Endometrium (tissue), 2 donors: ENCODE results near the gene KATNB1.
A peak's percentile ranks its signal among the peaks of the same experiment; 100 is the strongest.
"Not testable (repeated sequence)": the region's sequence is repeated elsewhere in the genome, so short reads cannot be mapped to it uniquely, and the experiment has no call there.

Experiments used
- FAIRE-seq: peaks from 2 replicates; lab custom pipeline; 2012; peaks lifted over from hg19 to GRCh38; lab: Jason Lieb, UNC
- donor health status: control.
- donor health status: control.

KATNB1 gene

DNA sequence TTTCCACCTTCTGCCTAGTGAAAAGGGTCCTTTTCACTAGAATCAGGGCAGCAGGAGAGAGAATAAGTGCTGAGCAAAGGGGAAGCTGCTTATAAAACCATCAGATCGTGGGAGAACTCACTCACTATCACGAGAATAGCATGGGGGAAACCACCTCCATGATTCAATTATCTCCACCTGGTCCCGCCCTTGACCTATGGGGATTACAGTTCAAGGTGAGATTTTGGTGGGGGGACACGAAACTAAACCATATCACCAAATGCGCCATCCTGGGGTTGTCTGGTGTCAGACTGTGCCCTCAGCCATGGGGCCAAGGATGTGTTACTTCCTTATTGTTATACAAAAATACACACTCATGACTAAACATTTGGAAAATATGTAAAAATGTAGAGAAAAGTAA is 10.4 kb upstream of the KATNB1 start:
- FAIRE-seq = no peak

DNA sequence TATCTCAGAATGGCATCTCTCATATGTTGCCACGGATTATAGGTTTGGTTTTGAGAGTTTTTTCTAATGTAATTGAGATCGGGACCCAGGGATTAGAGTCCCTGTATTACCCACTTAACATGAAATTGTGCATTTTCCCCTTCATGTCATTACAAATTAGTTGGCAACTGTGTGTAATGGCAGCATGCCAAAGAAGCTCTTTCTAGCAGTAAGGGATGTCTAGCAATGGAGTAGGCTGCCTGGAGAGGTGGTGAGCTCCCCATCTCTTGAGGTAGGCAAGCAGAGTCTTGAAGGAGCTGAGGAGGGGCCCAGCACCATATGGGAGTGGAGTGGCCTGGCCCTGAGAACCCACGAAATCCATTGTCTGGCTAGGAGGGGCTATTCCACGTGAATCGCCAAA is 10.0 kb upstream of the KATNB1 start:
- no peak for FAIRE-seq

DNA sequence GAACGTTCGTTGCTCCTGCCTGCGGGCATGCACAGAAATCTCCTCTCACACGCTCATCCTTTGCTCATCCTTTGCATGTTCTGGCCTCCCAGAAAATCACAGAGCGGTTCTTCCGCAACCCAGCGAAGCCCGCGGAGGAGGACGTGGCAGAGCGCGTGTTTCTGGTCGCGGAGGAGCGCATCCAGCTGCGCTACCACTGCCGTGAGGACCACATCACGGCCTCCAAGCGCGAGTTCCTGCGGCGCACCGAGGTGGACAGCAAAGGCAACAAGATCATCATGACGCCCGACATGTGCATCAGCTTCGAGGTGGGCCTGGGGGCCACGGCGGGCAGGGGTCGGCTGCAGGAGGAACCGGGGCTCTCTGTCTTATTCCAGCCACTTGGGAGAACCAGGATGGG is 9.6 kb upstream of the KATNB1 start:
- FAIRE-seq = no peak

- no peak for FAIRE-seq
Observed at GRCh38 chr16:57726433-57726947, 9.1 kb upstream of the KATNB1 start.

- FAIRE-seq = no peak
Observed at GRCh38 chr16:57727610-57728009, 8.0 kb upstream of the KATNB1 start.

DNA sequence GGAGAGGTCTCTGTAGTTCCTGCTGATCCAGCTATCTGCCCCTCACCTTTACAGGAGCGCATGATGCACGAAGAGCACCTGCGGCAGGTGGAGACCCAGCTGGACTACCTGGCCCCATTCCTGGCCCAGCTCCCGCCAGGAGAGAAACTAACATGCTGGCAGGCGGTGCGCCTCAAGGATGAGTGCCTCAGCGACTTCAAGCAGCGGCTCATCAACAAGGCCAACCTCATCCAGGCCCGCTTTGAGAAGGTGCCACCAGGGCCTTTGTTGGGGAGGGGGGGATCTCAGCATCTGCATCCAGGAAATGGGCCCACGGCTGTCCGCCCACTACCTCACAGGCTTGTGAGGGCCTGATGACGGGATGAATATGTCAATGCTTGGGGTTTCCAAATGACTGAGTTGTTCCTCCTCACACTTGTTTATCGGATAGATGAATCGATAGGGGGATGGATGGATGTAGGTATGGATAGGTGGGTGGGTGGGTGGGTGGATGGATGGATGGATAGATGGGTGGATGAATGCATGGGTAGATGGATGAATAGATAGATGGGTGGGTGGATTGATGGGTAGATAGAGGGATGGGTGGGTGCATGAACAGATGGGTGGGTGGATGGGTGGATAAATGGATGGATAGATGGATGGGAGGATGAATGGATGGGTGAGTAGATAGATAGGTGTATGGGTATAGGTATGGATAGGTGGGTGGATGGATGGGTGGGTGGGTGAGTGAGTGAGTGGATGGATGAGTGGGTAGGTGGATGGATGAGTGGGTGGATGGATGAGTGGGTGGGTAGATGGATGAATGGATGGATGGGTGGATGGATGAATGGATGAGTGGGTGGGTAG is 7.0 kb upstream of the KATNB1 start:
- FAIRE-seq = no peak

GRCh38 chr16:57729182-57729484 is 6.4 kb upstream of the KATNB1 start:
- FAIRE-seq = no peak

GRCh38 chr16:57729852-57730251 is 5.7 kb upstream of the KATNB1 start:
- not testable (repeated sequence) for FAIRE-seq

DNA sequence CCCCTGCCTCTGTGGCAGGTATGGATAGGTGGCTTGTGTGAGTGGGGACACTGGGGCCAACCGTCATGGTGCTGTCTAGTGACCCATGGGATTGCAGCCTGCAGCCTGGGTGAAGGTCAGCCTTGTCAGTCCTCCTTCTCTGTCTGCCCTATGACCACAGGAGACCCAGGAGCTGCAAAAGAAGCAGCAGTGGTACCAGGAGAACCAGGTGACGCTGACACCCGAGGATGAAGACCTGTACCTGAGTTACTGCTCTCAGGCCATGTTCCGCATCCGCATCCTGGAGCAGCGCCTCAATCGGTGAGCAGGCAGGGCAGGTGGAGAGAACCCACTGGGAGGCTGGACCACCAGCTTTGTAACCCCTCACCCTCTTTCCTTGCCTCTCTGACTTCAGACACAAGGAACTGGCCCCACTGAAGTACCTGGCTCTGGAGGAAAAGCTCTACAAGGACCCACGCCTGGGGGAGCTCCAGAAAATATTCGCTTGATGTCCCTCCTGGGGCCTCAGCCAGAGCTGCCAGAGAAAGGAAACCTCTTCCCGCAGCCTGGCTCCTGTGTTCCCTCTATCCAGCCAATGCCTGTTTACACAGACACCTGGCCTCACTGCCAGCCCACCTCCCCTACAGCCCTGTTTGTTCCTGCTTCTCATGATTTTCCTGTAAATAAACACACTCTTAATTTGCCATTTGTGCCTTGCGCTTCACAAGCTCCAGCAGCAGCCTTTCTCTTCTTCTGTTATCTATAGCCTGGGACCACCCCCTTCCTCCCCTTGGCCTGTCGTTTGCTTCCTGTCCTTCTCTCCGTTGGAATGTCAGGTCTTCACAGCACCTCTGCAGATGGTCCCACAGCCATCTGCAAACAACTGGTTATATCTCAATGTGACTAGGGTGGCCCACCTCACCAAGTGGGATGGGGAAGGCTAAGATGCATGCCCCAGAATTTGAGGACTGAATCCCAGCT is 4.5 kb upstream of the KATNB1 start:
- FAIRE-seq = no peak

DNA sequence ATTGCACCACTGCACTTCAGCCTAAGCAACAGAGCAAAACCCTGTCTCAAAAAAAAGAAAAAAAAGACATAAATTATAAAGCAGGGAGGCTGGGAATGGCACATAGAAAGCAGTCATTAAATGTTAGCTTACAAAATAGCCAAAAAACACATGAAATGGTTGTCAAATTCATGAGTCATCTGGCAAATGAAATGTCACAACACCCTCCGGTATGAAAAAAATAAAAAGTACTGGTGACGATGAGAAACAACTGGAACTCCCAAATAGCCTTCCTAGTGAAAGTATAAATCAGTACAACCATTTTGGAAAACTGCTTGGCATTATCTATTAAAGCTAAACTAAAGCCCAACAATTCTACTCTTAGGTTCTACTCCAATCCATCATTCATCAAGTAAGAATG is 3.5 kb upstream of the KATNB1 start:
- FAIRE-seq = no peak

DNA sequence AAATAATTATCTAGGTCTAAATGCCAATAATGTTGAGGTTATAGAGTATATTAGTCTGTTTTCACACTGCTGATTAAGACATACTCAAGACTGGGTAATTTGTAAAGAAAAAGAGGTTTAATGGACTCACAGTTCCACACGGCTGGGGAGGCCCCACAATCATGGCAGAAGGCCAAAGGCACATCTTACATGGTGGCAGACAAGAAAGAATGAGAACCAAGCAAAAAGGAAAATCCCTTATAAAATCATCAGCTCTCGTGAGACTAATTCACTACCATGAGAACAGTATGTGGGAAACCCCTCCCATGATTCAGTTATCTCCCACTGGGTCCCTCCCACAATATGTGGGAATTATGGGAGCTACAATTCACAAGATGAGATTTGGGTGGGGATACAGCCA is 2.9 kb upstream of the KATNB1 start:
- no peak for FAIRE-seq

DNA sequence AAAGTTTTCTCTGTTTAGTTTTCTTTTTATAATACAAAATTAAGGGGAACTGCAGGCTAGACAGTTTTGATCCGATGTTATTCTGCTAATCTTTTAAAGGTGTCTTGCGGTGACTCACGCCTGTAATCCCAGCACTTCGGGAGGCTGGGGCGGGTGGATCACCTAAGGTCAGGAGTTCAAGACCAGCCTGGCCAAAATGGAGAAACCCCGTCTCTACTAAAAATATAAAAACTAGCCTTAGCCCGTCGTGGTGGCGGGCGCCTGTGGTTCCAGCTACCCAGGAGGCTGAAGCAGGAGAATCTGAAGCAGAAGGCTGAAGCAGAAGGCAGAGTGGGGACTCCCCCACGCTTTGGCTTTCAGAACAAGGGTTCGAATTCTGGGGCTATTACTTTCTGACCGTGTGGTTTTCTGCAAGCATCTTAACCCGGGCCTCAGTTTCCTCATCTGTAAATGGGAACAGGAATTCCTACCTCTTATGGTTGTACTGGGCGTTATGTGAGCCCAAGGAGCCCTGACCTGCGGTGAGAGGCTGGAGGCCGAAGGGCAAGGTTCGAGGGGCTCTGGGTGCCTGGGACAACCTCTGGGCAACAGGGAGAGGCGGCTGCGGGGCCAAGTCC is 1.2 kb upstream of the KATNB1 start:
- FAIRE-seq = no peak

- FAIRE-seq = peak; percentile 100
Observed at GRCh38 chr16:57734925-57735754, 430 bp upstream of the KATNB1 start.

DNA sequence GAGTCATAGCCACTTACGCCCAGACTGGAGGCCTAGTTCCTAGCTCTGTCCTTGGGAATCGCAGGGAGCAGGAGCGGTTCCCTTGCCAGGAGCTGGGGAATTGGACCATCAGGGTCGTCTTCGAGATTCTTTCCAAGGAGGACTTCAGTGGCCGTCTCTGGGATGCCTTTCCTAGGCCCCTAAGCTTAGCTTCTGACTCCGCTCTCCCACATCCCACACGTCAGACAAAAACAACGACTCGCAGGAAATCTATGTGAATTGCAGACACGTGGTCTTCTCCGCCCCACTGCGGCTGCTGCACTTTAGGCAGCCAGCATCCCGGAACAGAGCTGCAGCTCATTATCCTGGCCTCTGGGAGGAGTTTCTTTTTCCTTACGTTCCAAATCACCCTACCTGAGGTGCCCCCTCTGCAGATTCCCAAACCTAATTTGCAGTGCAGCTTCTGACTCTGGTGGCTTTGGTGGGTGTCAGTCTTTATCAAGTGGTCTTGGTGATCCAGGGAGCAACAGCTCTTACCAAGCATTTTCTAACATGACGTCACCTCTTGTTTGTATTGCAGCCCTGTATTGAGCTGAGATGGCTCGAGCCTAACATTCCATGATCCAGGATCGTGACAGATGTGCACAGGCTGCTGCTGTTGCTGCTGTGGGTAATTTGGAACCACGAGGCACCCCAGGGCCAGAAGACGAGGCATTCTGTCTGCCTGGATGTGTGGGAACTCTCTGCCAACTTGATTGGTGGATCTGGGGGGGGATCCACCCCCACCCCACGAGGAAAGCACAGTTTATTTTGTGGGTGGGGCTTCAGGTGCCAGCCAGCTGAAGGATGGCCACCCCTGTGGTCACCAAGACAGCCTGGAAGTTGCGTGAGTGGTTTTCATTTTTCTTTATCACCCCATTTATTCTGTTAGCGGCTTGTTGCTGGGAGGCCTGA is 1.1 kb downstream of the KATNB1 start:
- FAIRE-seq = no peak

GRCh38 chr16:57738844-57739243 is 3.3 kb downstream of the KATNB1 start:
- FAIRE-seq = no peak

DNA sequence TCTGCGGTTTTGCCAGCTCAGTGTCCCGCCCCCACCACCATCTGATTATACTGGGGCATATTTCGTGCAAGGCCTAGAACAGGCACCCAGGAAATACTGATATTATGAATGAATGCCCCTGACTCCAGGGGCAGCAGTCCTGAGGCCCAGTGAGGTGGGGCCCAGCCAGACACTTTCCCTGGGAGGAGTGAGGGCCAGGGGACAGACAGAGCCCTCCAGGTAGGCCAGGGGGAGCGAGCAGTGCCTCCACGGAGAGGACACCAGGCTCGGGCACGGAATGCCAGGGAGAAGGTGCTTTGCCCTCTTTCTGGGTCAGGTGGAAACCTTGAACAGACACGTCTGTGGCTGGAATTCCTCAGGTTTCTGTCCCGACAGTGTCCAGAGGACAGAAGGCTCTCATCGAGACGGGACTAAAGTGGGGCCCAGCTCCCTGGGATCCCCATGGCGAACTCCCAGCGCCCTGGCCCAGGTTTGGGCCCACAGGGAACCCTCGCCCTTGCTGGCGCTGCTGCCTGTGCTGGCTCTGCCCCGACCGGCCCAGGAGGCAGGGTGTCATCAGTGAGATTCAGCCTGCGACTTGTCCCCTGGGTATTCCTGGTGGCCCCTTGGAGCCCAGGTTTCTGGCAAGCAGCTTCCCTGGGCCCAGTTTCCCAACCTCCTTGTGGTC is 4.3 kb downstream of the KATNB1 start:
- no peak for FAIRE-seq

- no peak for FAIRE-seq
Observed at GRCh38 chr16:57740423-57741071, 5.0 kb downstream of the KATNB1 start.

GRCh38 chr16:57741660-57742191 is 6.2 kb downstream of the KATNB1 start:
- FAIRE-seq = no peak

- FAIRE-seq = no peak
Observed at GRCh38 chr16:57742543-57742942, 7.0 kb downstream of the KATNB1 start.
